Middle frontal gyrus (tissue), 1 donor: ENCODE measurements around the gene IGSF8.

Experiments used
- DNase-seq: peaks from one replicate; pipeline ENCODE4 v3.0.0-alpha.2; 2015; ENCODE audit warnings: low spot score; ENCODE audit errors: extremely low spot score

Gene IGSF8

DNA sequence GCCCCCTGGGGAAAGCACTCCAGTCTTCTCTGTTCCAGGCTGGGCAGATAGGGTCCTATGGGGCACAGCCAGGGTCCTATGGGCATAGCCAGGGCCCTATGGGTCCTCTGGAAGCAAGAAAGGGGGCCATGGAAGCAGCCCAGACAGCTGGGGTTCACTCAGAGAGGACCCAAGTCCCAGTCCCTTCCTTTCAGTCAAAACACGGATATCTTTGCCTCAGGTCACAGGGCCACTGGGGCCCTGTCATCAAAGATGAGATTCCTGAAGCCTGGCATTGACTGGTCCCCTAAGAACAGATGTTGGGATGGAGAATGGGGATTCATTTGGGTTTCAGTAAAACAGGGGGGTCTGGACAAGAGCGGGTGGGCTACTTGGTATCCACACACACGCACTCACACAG is 8.5 kb downstream of the IGSF8 start:
- no peak for DNase-seq

DNA sequence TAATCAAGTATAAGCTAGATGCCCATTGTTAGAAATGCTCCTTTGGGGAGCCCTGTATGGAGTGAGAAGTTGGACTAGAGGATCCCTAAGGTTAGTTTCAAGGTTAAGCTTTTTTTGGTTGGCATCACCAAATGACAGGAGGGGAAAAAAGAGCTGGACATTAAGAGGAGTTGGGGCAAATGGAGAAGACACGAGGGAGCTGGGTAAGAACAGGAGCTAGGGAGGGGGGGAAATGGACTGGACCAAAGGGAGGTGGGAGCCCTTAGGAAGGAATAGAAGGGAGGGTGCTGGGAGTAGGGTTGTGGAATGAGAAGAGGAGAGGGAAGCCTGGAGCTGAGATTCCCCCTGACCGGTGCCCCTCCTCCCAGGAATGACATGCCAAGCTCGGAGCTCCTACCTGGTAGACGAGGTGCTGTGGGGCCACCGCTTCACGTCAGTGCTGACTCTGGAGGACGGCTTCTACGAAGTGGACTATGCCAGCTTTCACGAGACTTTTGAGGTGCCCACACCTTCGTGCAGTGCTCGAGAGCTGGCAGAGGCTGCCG is 11.2 kb downstream of the IGSF8 start:
- no peak for DNase-seq

DNA sequence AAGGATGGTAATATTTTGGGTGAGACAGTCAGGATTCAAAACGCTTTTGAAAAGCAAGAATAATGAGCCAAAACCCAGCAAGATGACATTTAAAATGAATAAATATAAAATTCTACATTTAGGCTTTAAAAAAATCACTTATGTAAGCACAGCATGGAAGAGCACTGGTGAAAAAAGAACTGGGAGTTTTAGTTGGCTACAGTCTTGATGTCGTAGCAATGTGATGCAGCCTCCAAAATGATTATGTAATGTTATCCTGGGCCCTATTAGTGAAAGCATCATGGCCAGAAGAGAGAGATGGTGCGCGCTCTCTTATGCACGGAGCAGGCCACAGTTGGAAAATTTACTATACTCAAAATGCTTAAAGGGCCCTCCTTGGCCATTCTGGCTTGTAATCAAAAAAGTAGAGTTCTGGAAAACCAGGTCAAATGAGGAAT is 11.9 kb downstream of the IGSF8 start:
- DNase-seq, result no peak

DNA sequence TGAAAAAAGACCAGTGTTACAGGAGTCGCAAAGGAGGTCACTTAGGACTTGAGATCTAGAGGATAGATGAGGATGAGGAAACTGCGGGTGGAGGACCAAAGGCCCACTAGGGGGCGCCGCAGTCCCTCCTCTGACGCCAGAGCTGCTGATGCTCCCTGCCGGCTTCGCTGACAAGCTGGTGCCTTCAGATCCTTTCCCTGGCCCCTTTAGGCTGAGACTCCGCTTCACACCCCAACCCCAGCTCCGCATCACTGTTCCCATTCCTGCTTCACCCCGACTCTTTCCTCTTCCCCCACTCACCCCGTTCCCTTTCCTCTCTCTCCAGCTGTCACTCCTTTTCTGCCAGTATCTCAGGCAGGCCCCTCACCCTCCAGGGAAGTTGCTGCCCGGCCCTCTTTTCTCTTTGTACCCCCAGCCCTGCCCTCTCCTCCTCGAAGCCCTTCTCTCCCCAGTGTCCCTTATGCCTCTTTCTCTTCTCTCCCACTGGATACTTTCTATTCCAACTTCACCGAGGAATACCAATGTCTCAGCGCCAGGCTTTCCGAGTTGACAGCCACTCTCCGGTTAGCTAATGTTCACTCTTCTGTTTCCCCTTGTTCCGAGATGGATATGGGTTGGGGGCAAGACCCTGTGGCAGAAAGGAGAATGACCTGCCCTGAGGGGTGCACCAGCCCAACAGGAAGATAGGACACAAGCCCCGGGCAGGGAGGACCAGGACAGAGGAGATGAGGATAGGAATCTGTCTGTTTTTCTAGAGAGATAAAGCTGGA is 12.5 kb downstream of the IGSF8 start:
- DNase-seq, result peak; percentile 93

DNA sequence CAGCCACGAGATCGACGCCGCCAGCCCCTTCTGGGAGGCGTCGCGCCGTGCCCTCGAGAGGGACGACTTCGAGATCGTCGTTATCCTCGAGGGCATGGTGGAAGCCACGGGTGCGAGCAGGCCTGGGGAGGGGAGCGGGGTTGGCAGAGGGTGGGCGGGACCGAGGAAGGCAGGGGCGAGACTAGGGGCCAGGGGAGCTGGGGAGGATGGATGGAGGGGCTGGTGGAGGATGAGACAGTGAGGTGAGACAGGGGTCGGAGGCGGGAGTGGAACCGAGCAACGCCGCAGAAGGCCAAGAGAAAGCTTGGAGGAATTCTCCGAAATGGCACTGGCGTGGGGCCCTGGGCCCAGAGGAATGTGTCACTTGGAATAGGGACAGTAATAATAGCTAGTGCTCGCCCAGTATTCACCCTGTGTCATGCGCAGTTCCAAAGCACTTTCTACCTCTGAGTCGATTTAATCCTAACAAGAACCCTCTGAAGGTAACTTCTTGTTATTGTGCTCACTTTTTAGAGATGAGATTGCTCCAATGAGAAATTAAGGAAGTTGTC is 13.6 kb downstream of the IGSF8 start:
- no peak for DNase-seq

DNA sequence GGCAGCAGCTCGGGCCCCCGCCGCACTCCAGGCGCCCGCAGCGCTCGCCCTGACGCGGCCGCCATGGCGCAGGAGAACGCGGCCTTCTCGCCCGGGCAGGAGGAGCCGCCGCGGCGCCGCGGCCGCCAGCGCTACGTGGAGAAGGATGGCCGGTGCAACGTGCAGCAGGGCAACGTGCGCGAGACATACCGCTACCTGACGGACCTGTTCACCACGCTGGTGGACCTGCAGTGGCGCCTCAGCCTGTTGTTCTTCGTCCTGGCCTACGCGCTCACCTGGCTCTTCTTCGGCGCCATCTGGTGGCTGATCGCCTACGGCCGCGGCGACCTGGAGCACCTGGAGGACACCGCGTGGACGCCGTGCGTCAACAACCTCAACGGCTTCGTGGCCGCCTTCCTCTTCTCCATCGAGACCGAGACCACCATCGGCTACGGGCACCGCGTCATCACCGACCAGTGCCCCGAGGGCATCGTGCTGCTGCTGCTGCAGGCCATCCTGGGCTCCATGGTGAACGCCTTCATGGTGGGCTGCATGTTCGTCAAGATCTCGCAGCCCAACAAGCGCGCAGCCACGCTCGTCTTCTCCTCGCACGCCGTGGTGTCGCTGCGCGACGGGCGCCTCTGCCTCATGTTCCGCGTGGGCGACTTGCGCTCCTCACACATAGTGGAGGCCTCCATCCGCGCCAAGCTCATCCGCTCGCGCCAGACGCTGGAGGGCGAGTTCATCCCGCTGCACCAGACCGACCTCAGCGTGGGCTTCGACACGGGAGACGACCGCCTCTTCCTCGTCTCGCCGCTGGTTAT is 14.2 kb downstream of the IGSF8 start:
- no peak for DNase-seq

DNA sequence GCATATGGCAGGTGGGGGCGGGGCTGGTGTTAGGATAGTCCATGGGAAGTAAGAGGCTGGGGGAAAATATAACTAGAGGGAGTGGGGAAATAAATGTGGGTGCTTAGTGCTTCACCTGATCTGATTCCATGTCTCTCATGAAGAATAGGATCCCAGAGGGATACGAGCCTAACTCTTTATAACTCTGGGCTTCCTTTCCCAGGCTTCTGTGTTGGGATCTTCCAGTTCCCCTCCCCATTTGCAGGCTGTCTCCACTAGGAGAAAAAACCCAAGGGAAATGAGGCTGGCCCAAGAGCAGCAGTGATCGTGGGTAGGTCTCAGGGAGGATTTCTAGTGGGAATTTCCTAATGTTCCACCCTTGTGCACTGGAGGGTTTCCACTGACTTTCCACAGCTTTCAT is 15.5 kb downstream of the IGSF8 start:
- DNase-seq, result peak; percentile 2

DNA sequence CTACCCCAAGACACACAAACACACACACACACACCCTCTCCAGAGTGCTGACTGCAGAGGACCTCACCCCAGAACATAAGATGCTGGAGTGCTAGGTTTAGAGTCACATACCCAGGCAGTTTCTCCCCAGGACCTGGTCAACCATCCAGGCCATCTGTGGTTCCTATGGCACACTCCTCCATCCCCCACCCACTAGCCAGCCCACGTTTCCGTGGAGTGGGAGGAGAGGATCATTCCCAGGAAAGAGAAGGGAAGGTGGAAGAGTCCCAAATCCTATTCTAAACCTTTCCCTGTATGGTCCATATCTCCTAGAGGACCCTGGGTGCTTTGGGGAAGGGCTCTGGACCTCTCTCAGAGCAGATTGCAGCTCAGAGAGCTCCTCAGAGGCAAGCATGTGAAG is 15.9 kb downstream of the IGSF8 start:
- DNase-seq, result peak; percentile 2

DNA sequence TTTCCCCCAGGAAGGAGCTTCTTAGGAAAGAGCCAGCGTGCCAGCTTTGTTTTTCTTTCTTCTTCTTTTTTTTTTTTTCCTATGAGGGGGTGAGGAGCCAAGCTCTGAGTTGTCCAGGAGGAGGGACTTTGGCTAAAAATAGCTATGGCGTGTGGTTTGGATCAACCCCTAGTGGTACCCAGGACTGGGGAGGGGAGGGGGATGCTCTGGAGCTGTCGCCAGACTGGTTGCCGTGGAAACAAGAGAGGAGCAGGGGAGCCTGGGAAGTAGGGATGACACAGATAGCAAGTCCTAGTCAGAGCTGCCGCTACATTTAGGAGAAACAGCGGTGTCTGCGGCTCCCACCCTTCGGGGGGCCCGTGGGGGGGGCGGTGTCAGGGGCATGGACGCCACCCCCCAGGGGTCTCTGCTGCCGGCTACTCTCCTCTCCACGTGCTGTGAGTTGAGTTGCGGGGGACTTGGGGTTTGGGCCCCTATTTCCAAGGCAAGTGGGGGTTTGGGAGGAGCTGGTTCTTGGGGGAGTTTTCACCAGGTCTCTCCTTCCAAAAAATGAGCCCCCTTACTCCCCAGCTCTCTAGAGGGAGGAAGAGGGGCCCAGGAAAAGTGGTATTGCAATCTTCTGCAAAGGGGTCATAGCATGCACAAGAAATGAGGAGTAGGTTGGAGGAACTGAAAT is 17.0 kb downstream of the IGSF8 start, which contains the start of gene KCNJ9:
Gene KCNJ9, plus strand, starts transcription at position 278 of the 676 bp plus-strand sequence. CDS start 2,493 bp downstream, outside the sequence.
- DNase-seq, result peak; percentile 74

DNA sequence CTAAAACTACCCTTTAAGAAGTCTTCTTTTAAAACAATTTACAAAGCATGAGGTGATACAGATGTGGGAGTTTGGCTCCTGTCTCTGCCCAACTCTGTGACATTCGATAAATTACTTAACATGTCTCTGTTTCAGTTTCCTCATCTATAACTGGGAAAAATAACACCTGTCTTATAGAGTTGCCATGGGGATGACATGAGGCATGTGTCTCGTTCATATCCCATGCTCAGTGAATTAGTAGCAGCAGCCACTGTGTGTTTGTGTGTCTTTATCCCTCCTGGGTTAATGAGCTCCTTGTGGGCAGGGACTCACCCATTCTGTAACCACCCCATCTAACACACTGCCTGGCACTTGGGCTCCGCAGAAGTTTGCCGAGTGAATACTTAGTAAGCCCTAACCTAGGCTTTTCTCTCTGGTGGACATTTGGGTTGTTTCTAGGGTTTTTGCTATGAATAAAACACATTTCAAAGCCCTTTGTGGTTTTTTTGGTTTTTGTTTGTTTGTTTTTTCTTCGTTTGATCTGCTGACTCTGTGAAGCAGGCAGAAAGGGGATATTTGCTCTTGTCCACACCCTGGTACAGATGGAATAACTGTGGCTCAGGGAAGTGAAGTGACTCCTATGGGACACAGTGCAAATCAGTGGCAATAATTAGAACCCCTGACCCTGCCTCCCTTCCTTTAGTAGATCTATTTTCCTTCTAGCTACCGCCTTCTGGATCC is 17.9 kb downstream of the IGSF8 start:
- no peak for DNase-seq

DNA sequence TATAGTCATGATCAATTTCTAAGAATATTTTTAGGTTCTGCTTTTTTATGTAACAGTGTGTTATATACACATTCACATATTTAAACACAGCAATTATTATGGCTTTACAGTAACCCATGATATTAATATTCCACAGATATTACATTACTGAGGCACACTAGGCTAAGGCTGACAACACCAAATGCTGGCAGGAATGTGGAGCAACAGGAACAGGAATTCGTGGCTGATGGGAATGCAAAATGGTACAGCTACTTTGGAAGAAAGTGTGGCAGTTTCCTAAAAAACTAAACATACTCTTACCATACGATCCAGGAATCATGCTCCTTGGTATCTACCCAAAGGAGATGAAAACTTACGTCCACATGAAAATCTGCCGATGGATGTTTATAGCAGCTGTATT is 19.0 kb downstream of the IGSF8 start:
- no peak for DNase-seq

DNA sequence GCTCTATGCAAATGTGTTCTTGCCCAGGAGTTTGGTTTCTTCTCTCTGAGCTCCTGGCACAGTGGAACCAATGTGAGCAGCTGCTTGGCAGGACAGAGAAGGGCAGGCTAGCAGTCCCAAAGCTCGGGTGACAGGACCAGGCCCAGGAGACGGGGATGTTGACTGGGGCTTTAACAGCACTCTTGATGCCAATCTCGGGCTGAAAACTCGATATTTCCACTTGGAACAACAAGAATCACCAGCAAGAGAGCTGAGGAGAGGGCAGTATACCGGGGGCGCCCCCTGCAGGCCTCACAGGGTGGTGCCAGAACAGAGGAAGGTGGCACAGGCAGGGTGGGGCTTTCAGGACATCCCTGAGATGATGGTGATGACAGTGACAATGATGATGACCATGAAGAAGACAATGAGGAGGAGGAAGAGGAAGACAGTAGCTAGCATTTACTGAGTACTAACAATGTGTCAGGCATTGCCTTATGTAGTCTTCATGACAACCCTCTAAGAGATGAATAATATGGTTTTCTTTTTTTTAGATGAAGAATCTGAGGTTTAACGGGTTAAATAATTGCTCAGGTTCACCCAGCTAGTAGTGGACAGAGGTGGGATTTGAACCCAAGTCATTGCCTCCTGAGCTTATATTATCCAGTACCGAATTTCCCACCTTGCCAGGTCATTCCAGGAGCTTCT is 19.8 kb downstream of the IGSF8 start:
- no peak for DNase-seq

DNA sequence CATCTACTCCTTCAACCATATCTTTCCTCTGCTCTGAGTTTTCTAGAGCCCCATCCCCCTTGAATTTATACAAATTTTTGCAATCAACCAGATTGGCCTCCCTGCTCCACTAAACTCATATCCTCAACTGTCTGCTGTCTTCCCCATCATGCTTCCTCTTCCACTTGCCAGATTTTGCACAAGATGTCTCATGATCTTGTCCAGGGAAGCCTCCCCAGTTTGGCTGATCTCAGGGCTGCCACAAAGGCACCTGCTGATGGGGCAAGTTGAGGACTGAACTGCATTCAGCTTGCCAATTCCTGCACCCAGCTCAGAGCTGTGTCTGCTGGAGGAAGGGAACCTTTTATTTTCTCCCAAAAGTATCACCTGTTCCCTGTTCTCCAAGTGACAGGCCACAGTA is 20.9 kb downstream of the IGSF8 start:
- DNase-seq, result no peak

DNA sequence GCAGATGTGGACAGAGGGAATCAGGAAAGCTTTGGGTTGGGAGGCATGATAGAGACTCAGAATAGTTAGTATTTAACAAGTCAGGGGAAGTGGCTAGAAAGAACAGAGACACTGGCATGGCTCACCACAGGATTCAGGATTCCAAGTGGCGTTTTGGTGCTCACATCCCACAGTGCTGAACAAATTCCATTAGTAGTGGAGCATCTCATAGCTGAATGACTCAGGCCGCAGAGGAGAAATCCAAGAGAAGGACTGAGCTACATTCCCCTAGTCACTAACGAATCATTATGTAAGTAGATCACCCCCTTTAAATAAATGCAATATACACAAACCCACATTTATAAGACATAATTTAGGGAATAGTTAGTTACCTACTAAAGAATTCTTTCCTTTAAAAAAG is 22.1 kb downstream of the IGSF8 start:
- no peak for DNase-seq

DNA sequence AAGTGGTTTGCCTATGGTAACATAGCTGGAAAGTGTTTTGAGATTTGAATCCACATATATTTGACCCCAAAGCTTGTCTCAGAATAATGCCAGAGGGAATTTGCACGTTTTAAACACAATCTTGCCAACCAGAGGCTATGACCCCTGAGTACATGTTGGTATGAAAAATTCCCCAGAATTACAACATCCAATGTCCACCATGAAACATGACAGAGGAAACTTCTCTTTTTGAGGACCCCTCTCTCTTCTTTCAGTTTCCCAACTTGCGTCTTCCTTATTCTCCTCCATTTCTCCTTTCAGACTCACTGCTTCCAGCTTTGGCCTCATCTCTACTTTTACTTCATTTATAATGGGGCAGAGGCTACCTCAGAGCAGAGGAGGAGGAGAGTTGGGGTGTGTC is 22.6 kb downstream of the IGSF8 start:
- no peak for DNase-seq

DNA sequence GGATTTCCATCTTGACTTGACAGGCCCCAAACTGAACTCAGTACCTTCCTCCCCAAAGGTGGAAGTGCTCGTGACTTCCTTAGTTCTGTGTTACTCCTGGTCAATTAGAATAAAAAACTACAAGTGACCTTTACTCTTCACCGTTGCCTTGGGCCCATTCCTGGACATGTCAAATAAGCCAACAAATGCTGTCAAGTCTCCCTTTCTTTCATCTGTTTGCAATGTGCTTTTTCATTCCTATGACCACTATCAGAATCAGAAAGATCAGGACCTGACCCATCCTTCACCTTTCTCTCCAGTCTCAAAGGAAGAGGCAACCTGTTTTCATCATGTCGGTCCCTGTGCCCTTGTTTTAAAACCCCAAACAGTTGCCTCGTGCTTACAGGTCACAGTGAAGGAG is 23.6 kb downstream of the IGSF8 start:
- no peak for DNase-seq

DNA sequence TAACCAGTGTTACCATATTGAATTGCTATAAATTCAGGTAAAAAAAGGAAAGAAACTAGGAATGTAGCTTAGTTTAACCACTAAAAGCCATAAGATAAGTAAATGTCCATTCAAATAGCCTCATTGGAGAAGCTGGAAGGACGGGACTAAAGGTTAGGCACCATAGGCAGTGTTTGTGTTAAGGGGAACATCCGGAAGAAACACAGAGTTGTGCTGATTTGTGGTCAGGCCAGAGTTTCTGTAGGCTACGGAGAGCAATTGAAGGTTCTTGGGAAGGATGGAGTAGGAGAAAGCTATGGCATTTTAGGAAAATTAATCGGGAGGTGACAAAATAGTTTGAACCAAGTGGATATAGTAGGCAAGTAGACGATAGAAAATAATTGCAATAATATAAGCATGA is 27.1 kb downstream of the IGSF8 start:
- no peak for DNase-seq

DNA sequence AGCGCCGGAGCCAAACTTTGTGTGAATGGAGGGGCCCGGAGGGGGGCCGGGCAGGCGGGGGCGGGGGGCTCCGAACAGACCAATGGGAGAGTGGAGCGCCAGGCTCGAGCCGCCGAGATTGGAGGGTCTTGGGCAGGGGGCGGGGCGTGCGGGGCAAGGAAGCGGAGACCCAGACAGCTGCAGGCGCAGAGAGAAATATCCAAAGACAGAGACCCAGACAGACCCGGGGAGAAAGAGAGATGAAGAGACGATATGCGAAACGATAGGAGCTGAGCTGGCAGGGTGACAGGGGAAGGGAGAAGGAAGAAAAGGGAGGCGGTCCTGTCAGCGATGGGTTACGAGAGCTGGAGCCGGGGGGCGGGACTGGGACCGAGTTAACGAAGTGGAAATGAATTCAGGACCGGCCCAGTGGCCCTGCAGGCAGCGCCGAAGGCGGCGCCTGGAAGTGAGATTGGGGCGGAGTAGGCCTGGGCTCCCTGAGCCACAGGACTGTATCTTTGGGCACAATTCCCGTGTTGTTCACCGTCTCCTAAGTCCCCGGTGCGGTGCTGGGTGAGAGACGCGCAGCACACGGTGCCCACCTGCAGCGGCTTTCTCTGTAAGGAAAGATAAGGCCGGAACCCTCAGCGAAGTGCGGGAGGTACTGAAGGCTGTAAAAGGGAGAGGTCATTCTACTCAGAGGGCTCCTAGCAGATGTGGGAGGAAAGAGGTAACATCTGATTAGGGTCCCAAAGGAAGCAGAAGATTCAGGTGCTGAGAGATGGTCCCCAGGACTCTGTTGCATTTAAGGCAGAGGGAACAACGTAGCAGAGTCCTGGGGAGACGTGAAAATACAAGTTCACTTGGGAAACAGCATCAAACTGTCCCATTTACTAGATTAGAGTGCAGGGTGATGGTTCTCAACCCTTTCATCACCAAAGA is 27.9 kb downstream of the IGSF8 start:
- peak; percentile 67 for DNase-seq
